ENCODE results near the gene ITM2B. TPM values are rescaled to one million over a fixed set of nuclear protein-coding genes. Genes with fewer than 3 reads are reported as not detected.

The ITM2B gene
- total and polyA plus RNA-seq, 10 of the 15 experiments (the other 5 are each of a cell fraction or from before 2014, with no cell fraction given): 2.5 to 18.1 (median 4.9) TPM

DNA sequence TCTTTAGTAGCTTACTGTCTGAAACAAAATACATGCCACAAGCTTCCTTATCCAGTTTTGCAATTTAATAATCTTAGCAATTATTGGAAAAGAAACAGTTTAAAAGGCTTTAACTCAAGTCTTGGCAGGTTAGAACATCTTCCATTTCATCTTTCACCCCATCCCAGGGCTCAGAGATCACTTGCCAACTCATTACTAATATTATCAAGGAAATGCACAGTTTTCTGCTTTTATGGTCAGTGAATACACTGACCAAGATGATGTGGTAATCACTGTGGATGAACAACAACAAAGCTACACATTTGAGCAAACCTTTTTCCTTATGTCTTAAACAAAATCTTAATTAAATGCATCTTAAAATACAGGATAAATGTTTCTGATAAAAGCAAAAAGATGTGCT lies 48.0 kb upstream of the ITM2B start:
- no TSS peak for BruUV-seq (replicated peaks)
- FAIRE-seq (no peak), ATAC-seq (no peak), DNase-seq (ENCODE audit: low read depth, low spot score) (no peak)
- ChIA-PET POLR2A (no interaction called here), RAD21 (ENCODE audit: unreplicated experiment) (interaction anchor here (0.7 kb wide), 1 partner anchor 50 kb away, joined by 3 read pairs; no protein-coding TSS in a partner anchor), CTCF (interaction anchor here (1.0 to 1.6 kb wide), 3 partner anchors 9 to 396 kb away, joined by 3 read pairs; no protein-coding TSS in a partner anchor), SMC1A (ENCODE audit: uncharacterized antibody, unreplicated experiment) (interaction anchor here (0.8 to 2.1 kb wide), 4 partner anchors 9 to 394 kb away, joined by 3 to 7 read pairs (median 3); no protein-coding TSS in a partner anchor)
- Histone ChIP-seq H3K36me3 (ENCODE audit: control insufficient read depth in 2 of 2, insufficient read depth in 2 of 2, low read length in 1 of 2) (no peaks in the 10 kb centered on the region), H3K27ac (ENCODE audit: control insufficient read depth, insufficient read depth) (no peak overlapping the region), H3K79me2 (ENCODE audit: control insufficient read depth, insufficient read depth, low read length) (no peaks in the 10 kb centered on the region), H3K9ac (ENCODE audit: control insufficient read depth, insufficient read depth, low read length) (no peak overlapping the region), H2AFZ (ENCODE audit: control insufficient read depth, low read depth, low read length) (no peak overlapping the region), H3K4me2 (ENCODE audit: control insufficient read depth, insufficient read depth) (no peak overlapping the region), H3K27me3 (replicated peaks in 1 of 2; ENCODE audit: control insufficient read depth in 2 of 2, insufficient read depth in 2 of 2, low read length in 1 of 2) (no peaks in the 10 kb centered on the region; a peak in 2 of 4 replicates), H3K4me1 (ENCODE audit: control insufficient read depth, insufficient read depth, low read length) (no peaks in the 10 kb centered on the region; the same call in 1 of the 2 replicates), H4K20me1 (ENCODE audit: control insufficient read depth, insufficient read depth) (no peaks in the 10 kb centered on the region), H3K4me3 (no peak overlapping the region), H3K9me3 (replicated peaks; ENCODE audit: control insufficient read depth, insufficient read depth, low read length) (no peaks in the 10 kb centered on the region)
- no peak for TF ChIP-seq JUNB (IDR thresholded peaks at IDR 0.05)
- in situ Hi-C loops (cut with MboI) (no loop called here), intact Hi-C loops (cut with micrococcal nuclease; ENCODE audit: unreplicated experiment) (no loop called here)

DNA sequence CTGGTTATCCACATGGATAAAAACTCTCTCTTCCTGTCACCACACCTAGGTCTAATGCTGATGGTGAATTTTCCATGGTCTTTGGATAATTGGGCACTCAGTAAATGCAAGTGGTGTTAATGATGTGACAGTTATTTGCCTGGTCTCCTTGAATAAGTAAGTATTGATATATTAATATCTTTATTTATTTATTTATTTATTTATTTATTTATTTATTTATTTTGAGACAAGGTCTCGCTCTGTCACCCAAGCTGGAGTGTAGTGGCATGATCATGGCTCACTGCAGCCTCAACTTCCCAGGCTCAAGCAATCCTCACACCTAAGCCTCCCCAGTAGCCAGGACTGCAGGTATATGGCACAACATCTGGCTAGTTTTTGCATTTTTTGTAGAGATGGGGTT lies 46.3 kb upstream of the ITM2B start:
- BruUV-seq (replicated peaks): no TSS peak
- Histone ChIP-seq H2AFZ (ENCODE audit: control insufficient read depth, low read depth, low read length) (no peak overlapping the region), H3K4me2 (ENCODE audit: control insufficient read depth, insufficient read depth) (no peak overlapping the region), H3K79me2 (ENCODE audit: control insufficient read depth, insufficient read depth, low read length) (no peaks in the 10 kb centered on the region), H3K27me3 (replicated peaks in 1 of 2; ENCODE audit: control insufficient read depth in 2 of 2, insufficient read depth in 2 of 2, low read length in 1 of 2) (no peaks in the 10 kb centered on the region; a peak in 1 of 4 replicates), H3K9me3 (replicated peaks; ENCODE audit: control insufficient read depth, insufficient read depth, low read length) (no peaks in the 10 kb centered on the region), H3K4me3 (no peak overlapping the region), H3K9ac (ENCODE audit: control insufficient read depth, insufficient read depth, low read length) (no peak overlapping the region), H3K36me3 (ENCODE audit: control insufficient read depth in 2 of 2, insufficient read depth in 2 of 2, low read length in 1 of 2) (no peaks in the 10 kb centered on the region), H3K27ac (ENCODE audit: control insufficient read depth, insufficient read depth) (no peak overlapping the region), H4K20me1 (ENCODE audit: control insufficient read depth, insufficient read depth) (no peaks in the 10 kb centered on the region), H3K4me1 (ENCODE audit: control insufficient read depth, insufficient read depth, low read length) (no peaks in the 10 kb centered on the region; the same call in 1 of the 2 replicates)
- SMC1A ChIA-PET (ENCODE audit: uncharacterized antibody, unreplicated experiment): interaction anchor here (0.8 kb wide), 1 partner anchor 38 kb away, joined by 4 read pairs; no protein-coding TSS in a partner anchor
- ATAC-seq: no peak
- CTCF ChIA-PET: no interaction called here
- in situ Hi-C loops (cut with MboI): no loop called here
- WGBS (ENCODE audit: insufficient coverage, insufficient replicate concordance, low lambda C conversion rate, missing lambda C conversion rate): 89% methylated on average over 1 of the region's 1 CpG
- RAD21 ChIA-PET (ENCODE audit: unreplicated experiment): interaction anchor here (1.0 kb wide), 1 partner anchor 45 kb away, joined by 3 read pairs; no protein-coding TSS in a partner anchor
- FAIRE-seq: no peak
- POLR2A ChIA-PET: no interaction called here
- no peak for DNase-seq (ENCODE audit: low read depth, low spot score)
- intact Hi-C loops (cut with micrococcal nuclease; ENCODE audit: unreplicated experiment): no loop called here
- no peak for TF ChIP-seq IKZF2 (IDR thresholded peaks at IDR 0.05)
- TF ChIP-seq, protein P1, sequence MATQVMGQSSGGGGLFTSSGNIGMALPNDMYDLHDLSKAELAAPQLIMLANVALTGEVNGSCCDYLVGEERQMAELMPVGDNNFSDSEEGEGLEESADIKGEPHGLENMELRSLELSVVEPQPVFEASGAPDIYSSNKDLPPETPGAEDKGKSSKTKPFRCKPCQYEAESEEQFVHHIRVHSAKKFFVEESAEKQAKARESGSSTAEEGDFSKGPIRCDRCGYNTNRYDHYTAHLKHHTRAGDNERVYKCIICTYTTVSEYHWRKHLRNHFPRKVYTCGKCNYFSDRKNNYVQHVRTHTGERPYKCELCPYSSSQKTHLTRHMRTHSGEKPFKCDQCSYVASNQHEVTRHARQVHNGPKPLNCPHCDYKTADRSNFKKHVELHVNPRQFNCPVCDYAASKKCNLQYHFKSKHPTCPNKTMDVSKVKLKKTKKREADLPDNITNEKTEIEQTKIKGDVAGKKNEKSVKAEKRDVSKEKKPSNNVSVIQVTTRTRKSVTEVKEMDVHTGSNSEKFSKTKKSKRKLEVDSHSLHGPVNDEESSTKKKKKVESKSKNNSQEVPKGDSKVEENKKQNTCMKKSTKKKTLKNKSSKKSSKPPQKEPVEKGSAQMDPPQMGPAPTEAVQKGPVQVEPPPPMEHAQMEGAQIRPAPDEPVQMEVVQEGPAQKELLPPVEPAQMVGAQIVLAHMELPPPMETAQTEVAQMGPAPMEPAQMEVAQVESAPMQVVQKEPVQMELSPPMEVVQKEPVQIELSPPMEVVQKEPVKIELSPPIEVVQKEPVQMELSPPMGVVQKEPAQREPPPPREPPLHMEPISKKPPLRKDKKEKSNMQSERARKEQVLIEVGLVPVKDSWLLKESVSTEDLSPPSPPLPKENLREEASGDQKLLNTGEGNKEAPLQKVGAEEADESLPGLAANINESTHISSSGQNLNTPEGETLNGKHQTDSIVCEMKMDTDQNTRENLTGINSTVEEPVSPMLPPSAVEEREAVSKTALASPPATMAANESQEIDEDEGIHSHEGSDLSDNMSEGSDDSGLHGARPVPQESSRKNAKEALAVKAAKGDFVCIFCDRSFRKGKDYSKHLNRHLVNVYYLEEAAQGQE (IDR thresholded peaks at IDR 0.05; ENCODE audit: low read depth, low read length): no peak
- no peak for TF ChIP-seq CBFB (IDR thresholded peaks at IDR 0.05; ENCODE audit: low read depth)
- no peak for TF ChIP-seq MTA3 (IDR thresholded peaks at IDR 0.05; ENCODE audit: borderline replicate concordance, low read length)
- TF ChIP-seq POLR2AphosphoS2 (IDR thresholded peaks at IDR 0.05; ENCODE audit: low read depth, low read length): no peak
- TF ChIP-seq, protein P2, sequence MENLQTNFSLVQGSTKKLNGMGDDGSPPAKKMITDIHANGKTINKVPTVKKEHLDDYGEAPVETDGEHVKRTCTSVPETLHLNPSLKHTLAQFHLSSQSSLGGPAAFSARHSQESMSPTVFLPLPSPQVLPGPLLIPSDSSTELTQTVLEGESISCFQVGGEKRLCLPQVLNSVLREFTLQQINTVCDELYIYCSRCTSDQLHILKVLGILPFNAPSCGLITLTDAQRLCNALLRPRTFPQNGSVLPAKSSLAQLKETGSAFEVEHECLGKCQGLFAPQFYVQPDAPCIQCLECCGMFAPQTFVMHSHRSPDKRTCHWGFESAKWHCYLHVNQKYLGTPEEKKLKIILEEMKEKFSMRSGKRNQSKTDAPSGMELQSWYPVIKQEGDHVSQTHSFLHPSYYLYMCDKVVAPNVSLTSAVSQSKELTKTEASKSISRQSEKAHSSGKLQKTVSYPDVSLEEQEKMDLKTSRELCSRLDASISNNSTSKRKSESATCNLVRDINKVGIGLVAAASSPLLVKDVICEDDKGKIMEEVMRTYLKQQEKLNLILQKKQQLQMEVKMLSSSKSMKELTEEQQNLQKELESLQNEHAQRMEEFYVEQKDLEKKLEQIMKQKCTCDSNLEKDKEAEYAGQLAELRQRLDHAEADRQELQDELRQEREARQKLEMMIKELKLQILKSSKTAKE (IDR thresholded peaks at IDR 0.05; ENCODE audit: low read depth, poor library complexity, severe bottlenecking): no peak
- TF ChIP-seq, protein P3, sequence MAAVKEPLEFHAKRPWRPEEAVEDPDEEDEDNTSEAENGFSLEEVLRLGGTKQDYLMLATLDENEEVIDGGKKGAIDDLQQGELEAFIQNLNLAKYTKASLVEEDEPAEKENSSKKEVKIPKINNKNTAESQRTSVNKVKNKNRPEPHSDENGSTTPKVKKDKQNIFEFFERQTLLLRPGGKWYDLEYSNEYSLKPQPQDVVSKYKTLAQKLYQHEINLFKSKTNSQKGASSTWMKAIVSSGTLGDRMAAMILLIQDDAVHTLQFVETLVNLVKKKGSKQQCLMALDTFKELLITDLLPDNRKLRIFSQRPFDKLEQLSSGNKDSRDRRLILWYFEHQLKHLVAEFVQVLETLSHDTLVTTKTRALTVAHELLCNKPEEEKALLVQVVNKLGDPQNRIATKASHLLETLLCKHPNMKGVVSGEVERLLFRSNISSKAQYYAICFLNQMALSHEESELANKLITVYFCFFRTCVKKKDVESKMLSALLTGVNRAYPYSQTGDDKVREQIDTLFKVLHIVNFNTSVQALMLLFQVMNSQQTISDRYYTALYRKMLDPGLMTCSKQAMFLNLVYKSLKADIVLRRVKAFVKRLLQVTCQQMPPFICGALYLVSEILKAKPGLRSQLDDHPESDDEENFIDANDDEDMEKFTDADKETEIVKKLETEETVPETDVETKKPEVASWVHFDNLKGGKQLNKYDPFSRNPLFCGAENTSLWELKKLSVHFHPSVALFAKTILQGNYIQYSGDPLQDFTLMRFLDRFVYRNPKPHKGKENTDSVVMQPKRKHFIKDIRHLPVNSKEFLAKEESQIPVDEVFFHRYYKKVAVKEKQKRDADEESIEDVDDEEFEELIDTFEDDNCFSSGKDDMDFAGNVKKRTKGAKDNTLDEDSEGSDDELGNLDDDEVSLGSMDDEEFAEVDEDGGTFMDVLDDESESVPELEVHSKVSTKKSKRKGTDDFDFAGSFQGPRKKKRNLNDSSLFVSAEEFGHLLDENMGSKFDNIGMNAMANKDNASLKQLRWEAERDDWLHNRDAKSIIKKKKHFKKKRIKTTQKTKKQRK (IDR thresholded peaks at IDR 0.05; ENCODE audit: low read depth, low read length): no peak

Measured in GM12878 (cell line).